ENCODE results near the gene UBA3. TPM values are rescaled to one million over a fixed set of nuclear protein-coding genes. Genes with fewer than 3 reads are reported as not detected.

UBA3 gene
- total RNA-seq, 1 donor from 2014 or later: 144 TPM

DNA sequence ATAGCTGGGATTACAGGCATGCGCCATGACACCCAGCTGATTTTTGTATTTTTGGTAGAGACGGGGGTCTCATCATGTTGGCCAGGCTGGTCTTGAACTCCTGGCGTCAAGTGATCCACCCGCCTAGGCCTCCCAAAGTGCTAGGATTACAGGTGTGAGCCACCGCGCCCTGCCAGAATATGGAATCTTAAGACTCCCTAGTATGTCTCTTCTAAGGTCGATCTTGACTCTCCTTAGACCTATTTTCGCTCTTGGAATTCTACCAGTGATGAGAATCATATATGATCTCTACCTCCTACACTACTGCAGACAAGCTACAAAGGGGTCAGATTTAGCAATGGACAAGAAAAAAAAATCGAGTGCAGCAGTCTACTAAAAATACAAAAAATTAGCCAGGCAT lies 47.4 kb downstream of the UBA3 start:
- Mint-ChIP-seq H3K36me3 (peaks cover 33% of the 10 kb centered on the region), H3K4me1 (no peaks in the 10 kb centered on the region), H3K4me3 (no peak overlapping the region), H3K9me3 (no peaks in the 10 kb centered on the region), H3K27me3 (ENCODE audit: insufficient read depth, low read depth) (no peaks in the 10 kb centered on the region), H3K27ac (no peak overlapping the region)
- no peaks in the 10 kb centered on the region for H3K79me2 ChIP-seq (ENCODE audit: low read depth)
- no peaks in the 10 kb centered on the region for H3K27me3 ChIP-seq
- no peak overlapping the region for H3K27ac ChIP-seq
- H2AFZ ChIP-seq (replicated peaks): no peak overlapping the region
- peaks cover 7% of the 10 kb centered on the region for H3K36me3 ChIP-seq
- TF ChIP-seq EZH2 (IDR thresholded peaks at IDR 0.05) (no peak), EZH2phosphoT487 (IDR thresholded peaks at IDR 0.05) (no peak), CTCF (IDR thresholded peaks at IDR 0.05) (no peak)
- H4K20me1 ChIP-seq (ENCODE audit: low read depth): no peaks in the 10 kb centered on the region
- H3F3A ChIP-seq (ENCODE audit: low read depth): no peaks in the 10 kb centered on the region
- DNase-seq (ENCODE audit: low spot score): no peak
- no peak overlapping the region for H3K9ac ChIP-seq
- H3K4me2 ChIP-seq: no peak overlapping the region
- no peaks in the 10 kb centered on the region for H3K4me1 ChIP-seq
- H3K4me3 ChIP-seq: no peak overlapping the region
- H3K9me3 ChIP-seq (ENCODE audit: low read depth): no peaks in the 10 kb centered on the region

GRCh38 chr3:69032142-69032541 lies 48.0 kb downstream of the UBA3 start:
- Histone ChIP-seq H3F3A (ENCODE audit: low read depth) (no peaks in the 10 kb centered on the region), H3K36me3 (peaks cover 7% of the 10 kb centered on the region), H3K27ac (no peak overlapping the region), H3K27me3 (no peaks in the 10 kb centered on the region), H3K9me3 (ENCODE audit: low read depth) (no peaks in the 10 kb centered on the region), H4K20me1 (ENCODE audit: low read depth) (no peaks in the 10 kb centered on the region), H3K79me2 (ENCODE audit: low read depth) (no peaks in the 10 kb centered on the region), H3K4me2 (no peak overlapping the region), H2AFZ (replicated peaks) (no peak overlapping the region), H3K9ac (no peak overlapping the region), H3K4me1 (no peaks in the 10 kb centered on the region), H3K4me3 (no peak overlapping the region)
- H3K4me3 Mint-ChIP-seq: no peak overlapping the region
- DNase-seq (ENCODE audit: low spot score): no peak
- no peak overlapping the region for H3K27ac Mint-ChIP-seq
- no peak for TF ChIP-seq CTCF (IDR thresholded peaks at IDR 0.05)
- no peak for TF ChIP-seq EZH2 (IDR thresholded peaks at IDR 0.05)
- TF ChIP-seq EZH2phosphoT487 (IDR thresholded peaks at IDR 0.05): no peak
- no peaks in the 10 kb centered on the region for H3K9me3 Mint-ChIP-seq
- no peaks in the 10 kb centered on the region for H3K4me1 Mint-ChIP-seq
- H3K36me3 Mint-ChIP-seq: peaks cover 32% of the 10 kb centered on the region
- H3K27me3 Mint-ChIP-seq (ENCODE audit: insufficient read depth, low read depth): no peaks in the 10 kb centered on the region

- Histone ChIP-seq H3K27me3 (no peaks in the 10 kb centered on the region), H3K36me3 (peaks cover 7% of the 10 kb centered on the region)
These were observed 48.5 kb downstream of the UBA3 start for GRCh38 chr3:69031635-69032034.

More at GRCh38 chr3:69031635-69032034, 48.5 kb downstream of the UBA3 start:
- Mint-ChIP-seq H3K27me3 (ENCODE audit: insufficient read depth, low read depth) (no peaks in the 10 kb centered on the region), H3K4me1 (no peaks in the 10 kb centered on the region), H3K27ac (no peak overlapping the region), H3K4me3 (no peak overlapping the region), H3K36me3 (peaks cover 30% of the 10 kb centered on the region), H3K9me3 (no peaks in the 10 kb centered on the region)
- H3K4me2 ChIP-seq: no peak overlapping the region
- no peaks in the 10 kb centered on the region for H3K4me1 ChIP-seq
- H3F3A ChIP-seq (ENCODE audit: low read depth): no peaks in the 10 kb centered on the region
- H3K9me3 ChIP-seq (ENCODE audit: low read depth): no peaks in the 10 kb centered on the region
- H3K9ac ChIP-seq: no peak overlapping the region
- no peaks in the 10 kb centered on the region for H3K79me2 ChIP-seq (ENCODE audit: low read depth)
- H2AFZ ChIP-seq (replicated peaks): no peak overlapping the region
- no peaks in the 10 kb centered on the region for H4K20me1 ChIP-seq (ENCODE audit: low read depth)
- no peak for TF ChIP-seq EZH2 (IDR thresholded peaks at IDR 0.05)
- no peak for TF ChIP-seq EZH2phosphoT487 (IDR thresholded peaks at IDR 0.05)
- no peak for TF ChIP-seq CTCF (IDR thresholded peaks at IDR 0.05)
- no peak overlapping the region for H3K4me3 ChIP-seq
- H3K27ac ChIP-seq: no peak overlapping the region
- no peak for DNase-seq (ENCODE audit: low spot score)

Data from neural progenitor cell (in vitro differentiated cells).